HCT116 (cell line): Measurements from ENCODE around the gene LETMD1.

Experiments
- ATF3 ChIP-seq: IDR thresholded peaks from 2 replicates; pipeline ENCODE4 v1.6.1; 2012
- CEBPB ChIP-seq: IDR thresholded peaks from 2 replicates; pipeline ENCODE4 v1.6.1; 2012; ENCODE audit warnings: low read depth
- CTCF ChIP-seq, 3 experiments: fragments of 200-600 bp in 1 of 3; sonication (generic) in 1 of 3; IDR thresholded peaks in 2 of 3; conservative IDR thresholded peaks in 1 of 3; 2 replicates each; pipeline ENCODE4 v1.5.1; 2012 to 2017; ENCODE audit warnings: low read depth in 2 of 3, low read length in 2 of 3, antibody characterized with exemption in 1 of 3, borderline replicate concordance in 1 of 3, control low read depth in 1 of 3, mild to moderate bottlenecking in 1 of 3, mixed read lengths in 1 of 3, mixed run types in 1 of 3, moderate library complexity in 1 of 3; ENCODE audit not compliant: insufficient read depth in 1 of 3
- EZH2 ChIP-seq: fragments of 200-600 bp; sonication (generic); IDR thresholded peaks from 2 replicates; pipeline ENCODE4 v1.6.1; 2017; ENCODE audit warnings: antibody characterized with exemption, mixed run types
- POLR2A ChIP-seq: IDR thresholded peaks from 2 replicates; pipeline ENCODE4 v1.7.0; 2011; ENCODE audit warnings: borderline replicate concordance; ENCODE audit not compliant: insufficient read depth, insufficient read length; ENCODE audit errors: extremely low read depth
- POLR2AphosphoS5 ChIP-seq: IDR thresholded peaks from 2 replicates; pipeline ENCODE4 v1.6.1; 2011; ENCODE audit warnings: mild to moderate bottlenecking, low read depth, low read length, moderate library complexity
- SIN3A ChIP-seq: IDR thresholded peaks from 2 replicates; pipeline ENCODE4 v1.6.1; 2012; ENCODE audit warnings: low read depth
- ZFX ChIP-seq: fragments of 450-650 bp; IDR thresholded peaks from 2 replicates; pipeline ENCODE4 v1.6.1; 2017

GRCh38 chr12:51065530-51065929 is 17.4 kb downstream of the LETMD1 start:
- TF ChIP-seq EZH2, result no peak
- no peak for TF ChIP-seq ZFX
- no peak for TF ChIP-seq POLR2A
- TF ChIP-seq CTCF (IDR thresholded peaks at IDR 0.05 in 2 of 3, conservative IDR thresholded peaks at IDR 0.05 in 1 of 3; ENCODE audit: borderline replicate concordance in 1 of 3, insufficient read depth in 1 of 3, low read depth in 2 of 3, low read length in 2 of 3), result no peak
- TF ChIP-seq CEBPB, result no peak
- no peak for TF ChIP-seq SIN3A
- no peak for TF ChIP-seq POLR2AphosphoS5
- TF ChIP-seq ATF3, result no peak
